SHP77 (cell line): ENCODE data around the gene PHOX2A.
"Not testable (repeated sequence)": the region's sequence is repeated elsewhere in the genome, so short reads cannot be mapped to it uniquely, and the experiment has no call there.

Experiments
- DNase-seq, 2 experiments: peaks; one replicate each; lab custom pipeline; 2025; lab: John Stamatoyannopoulos, UW

The PHOX2A gene

GRCh38 chr11:72244060-72244360 lies at the start of gene PHOX2A:
Gene PHOX2A, minus strand, starts transcription at chr11:72244176. Its CDS starts 172 bp downstream, at chr11:72244004.
- no peak for DNase-seq

GRCh38 chr11:72293391-72293790 lies 49.4 kb upstream of the PHOX2A start:
- DNase-seq: no peak

- DNase-seq: no peak
Measured at GRCh38 chr11:72292106-72292785, 48.3 kb upstream of the PHOX2A start.

- DNase-seq: not testable (repeated sequence)
Measured at GRCh38 chr11:72290741-72291140, 46.8 kb upstream of the PHOX2A start.

- DNase-seq: no peak
Measured at GRCh38 chr11:72287293-72287692, 43.3 kb upstream of the PHOX2A start.

- DNase-seq: no peak
Measured at GRCh38 chr11:72283947-72284346, 40.0 kb upstream of the PHOX2A start.

- DNase-seq: no peak
Measured at GRCh38 chr11:72280726-72281315, 36.8 kb upstream of the PHOX2A start.

GRCh38 chr11:72280037-72280436 lies 36.1 kb upstream of the PHOX2A start:
- DNase-seq: no peak

- DNase-seq: no peak
Measured at GRCh38 chr11:72278905-72279304, 34.9 kb upstream of the PHOX2A start.

GRCh38 chr11:72274435-72274834 lies 30.5 kb upstream of the PHOX2A start:
- no peak for DNase-seq

GRCh38 chr11:72271980-72272379 lies 28.0 kb upstream of the PHOX2A start:
- no peak for DNase-seq

- DNase-seq: no peak
Measured at GRCh38 chr11:72267956-72268617, 24.1 kb upstream of the PHOX2A start.

GRCh38 chr11:72266960-72267359 lies 23.0 kb upstream of the PHOX2A start:
- not testable (repeated sequence) for DNase-seq

GRCh38 chr11:72265951-72266350 lies 22.0 kb upstream of the PHOX2A start:
- no peak for DNase-seq

- DNase-seq: no peak
Measured at GRCh38 chr11:72263361-72263760, 19.4 kb upstream of the PHOX2A start.

GRCh38 chr11:72260574-72260973 lies 16.6 kb upstream of the PHOX2A start:
- DNase-seq: no peak

GRCh38 chr11:72259490-72259889 lies 15.5 kb upstream of the PHOX2A start:
- no peak for DNase-seq

- no peak for DNase-seq
Measured at GRCh38 chr11:72257570-72257969, 13.6 kb upstream of the PHOX2A start.

- DNase-seq: no peak
Measured at GRCh38 chr11:72254299-72254993, 10.5 kb upstream of the PHOX2A start.

- no peak for DNase-seq
Measured at GRCh38 chr11:72253392-72253791, 9.4 kb upstream of the PHOX2A start.

GRCh38 chr11:72251614-72252013 lies 7.6 kb upstream of the PHOX2A start:
- no peak for DNase-seq

GRCh38 chr11:72250661-72251464 lies 6.9 kb upstream of the PHOX2A start:
- DNase-seq: no peak
